HG02884 (cell line): ENCODE results near the gene FXYD7.
"Not testable (repeated sequence)": the region's sequence is repeated elsewhere in the genome, so short reads cannot be mapped to it uniquely, and the experiment has no call there.

Source experiments
- ATAC-seq: cut with Tn5 transposase; IDR thresholded peaks from one replicate; pipeline ENCODE4 v1.9.1; 2021; ENCODE audit warnings: mild to moderate bottlenecking, moderate library complexity; ENCODE audit not compliant: unreplicated experiment

Gene FXYD7

GRCh38 chr19:35142606-35143230 lies 337 bp upstream of the FXYD7 start:
- ATAC-seq = no peak

DNA sequence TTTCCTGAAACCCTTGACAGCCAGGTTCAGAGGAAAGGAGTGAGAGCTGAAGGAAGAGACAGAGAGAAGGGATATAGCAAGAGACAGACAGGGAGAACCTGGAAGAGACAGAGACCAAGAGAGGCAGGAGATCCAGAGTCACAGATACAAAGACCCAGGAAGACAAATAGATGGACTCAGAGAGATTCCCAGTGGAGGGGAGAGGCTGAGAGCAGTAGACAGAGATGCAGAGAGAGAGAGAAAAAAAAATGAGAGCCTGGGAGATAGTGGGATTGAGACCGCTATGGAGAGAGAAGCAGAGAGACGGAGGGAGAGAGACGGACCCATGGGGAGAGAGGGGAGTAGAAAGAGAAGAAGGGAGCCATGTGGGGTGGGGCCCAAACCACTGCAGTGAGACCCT lies 763 bp downstream of the FXYD7 start:
- no peak for ATAC-seq

DNA sequence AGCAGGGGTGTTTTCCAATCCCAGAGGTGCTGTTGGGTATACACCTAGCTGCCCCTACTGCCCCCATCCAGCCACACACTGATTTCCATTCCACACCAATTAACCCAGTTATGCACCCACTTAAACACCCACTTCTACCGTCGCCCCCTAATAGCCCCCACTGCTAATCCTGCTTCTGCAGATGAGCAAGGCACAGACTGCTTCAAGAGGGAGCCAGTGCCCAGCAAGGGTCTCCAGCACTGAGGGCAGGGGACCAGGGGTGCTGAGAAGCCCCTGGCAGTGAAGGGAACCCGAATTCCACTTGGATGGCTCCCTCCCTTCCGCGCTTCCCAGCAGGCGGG lies 1.2 kb downstream of the FXYD7 start:
- ATAC-seq = no peak

GRCh38 chr19:35144600-35145436 lies 1.8 kb downstream of the FXYD7 start:
- ATAC-seq = no peak

DNA sequence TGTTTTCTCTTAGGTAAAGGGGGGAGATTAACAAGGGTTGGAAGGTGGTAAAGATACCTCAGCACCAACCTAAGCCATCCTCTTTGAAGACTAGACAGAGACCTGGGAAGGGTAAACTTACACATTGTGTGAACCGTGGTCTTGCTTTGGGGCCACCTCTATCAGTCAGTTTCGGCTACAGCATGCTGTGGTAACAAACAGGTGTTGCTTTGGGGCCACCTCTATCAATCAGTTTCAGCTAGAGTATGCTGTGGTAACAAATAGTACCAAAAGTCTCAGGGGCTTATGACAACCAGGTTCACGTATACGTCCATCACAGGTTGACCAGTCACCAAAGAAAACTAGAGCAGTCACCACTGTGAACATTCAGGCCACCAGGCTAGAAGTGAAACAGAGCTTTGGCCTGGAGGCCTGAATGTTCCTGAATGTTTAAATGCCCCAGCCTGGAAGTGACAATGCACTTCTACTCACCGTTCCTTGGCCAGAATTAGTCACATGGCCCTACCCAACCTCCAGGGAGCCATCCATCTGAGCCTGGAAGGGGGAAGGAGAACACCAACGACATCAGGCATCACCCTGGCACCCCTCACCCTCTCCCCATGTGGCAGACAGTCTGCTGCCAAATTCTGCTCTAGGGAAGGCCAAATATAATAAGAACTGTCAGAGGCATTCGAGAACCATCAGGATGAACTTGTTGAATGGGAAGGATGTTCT lies 3.8 kb downstream of the FXYD7 start:
- ATAC-seq = no peak

GRCh38 chr19:35149463-35149862 lies 6.4 kb downstream of the FXYD7 start:
- ATAC-seq = no peak

DNA sequence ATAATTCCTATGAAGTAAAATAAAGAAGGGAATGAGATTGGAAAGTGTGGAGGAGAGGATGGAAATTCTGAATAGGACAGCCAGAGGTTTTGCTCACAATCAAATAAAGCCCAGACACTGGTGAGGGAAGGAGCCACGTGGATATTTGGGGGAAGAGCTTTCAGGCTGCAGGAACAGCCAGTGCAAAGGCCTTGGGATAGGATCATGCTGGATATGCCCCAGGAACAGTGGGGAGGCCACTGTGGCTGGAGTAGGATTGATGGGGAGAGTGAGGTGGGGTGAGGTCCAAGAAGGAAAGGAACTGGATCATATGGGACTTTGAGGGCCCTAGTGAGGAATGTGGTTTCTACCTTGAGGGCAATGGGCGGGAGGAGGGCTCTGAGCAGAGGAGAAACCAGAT lies 7.4 kb downstream of the FXYD7 start:
- ATAC-seq = no peak

DNA sequence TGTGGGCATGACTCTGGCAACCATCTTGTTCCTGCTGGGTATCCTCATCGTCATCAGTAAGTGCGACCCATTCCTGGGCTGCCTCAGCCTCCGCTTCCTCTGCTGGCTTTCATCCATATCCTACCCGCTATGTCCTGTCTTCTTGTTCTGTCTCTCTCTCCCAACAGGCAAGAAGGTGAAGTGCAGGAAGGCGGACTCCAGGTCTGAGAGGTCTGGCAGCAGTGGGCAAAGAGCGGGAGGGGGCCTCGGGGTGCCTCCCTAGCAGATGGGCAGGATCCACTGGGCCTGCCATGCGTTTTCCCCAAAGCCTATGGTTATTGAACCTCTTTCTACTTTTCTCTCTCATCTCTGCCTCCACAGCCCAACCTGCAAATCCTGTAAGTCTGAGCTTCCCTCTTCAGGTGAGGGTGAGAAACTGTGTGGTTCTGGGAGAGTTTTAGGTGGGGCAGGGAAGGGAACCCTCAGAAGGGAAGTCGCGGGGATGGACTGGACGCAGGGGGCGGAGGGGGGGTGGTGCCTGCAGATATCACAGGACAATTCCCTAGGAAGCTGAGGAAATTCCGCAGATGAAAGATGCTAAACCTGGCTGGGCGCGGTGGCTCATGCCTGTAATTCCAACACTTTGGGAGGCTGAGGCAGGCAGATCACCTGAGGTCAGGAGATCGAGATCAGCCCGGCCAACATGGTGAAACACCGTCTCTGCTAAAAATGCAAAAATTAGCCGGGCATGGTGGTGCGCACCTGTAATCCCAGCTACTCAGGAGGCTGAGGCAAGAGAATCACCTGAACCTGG lies 8.4 kb downstream of the FXYD7 start:
- ATAC-seq = no peak

GRCh38 chr19:35153129-35153522 lies 10.1 kb downstream of the FXYD7 start:
- not testable (repeated sequence) for ATAC-seq

DNA sequence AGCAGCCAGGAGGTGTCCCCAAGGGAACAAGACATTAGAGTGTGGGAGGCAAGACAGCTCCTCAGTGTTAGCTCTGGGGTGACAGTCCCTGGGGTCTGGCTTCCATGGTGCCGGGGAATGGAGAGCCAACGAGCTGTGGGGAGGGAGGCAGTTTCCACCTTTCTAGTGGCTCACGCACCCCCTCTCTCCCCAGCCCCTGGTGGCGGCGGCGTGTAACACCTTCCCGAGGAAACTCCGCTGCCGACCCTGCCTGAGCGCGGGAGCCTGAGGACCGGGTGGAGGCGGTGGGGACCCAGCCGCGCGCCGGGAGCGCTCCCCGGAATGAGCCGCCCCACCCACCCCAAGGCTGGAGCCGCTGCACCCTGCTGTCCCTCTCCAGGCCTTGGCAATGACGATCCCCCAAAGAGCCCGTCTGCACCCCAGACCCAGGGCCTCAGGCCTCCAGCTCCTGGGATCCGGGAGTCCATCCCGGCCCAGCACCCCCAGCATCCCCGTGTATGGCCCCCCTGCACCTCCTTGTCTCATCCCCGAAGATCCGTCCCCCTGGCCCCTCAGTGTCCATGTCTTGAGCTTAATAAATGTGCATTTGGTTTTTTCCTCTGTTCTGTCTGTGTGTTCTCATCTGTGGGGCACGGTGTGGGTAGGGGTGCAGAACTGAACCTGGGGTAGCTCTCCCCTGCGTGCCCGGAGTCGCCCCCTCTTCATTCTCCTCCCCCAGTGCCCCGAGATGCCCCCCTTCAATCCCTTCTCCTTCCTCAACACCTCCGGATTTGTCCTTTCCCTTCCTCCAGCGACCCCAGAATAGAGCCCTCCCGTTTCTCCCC lies 10.9 kb downstream of the FXYD7 start:
- ATAC-seq = no peak

GRCh38 chr19:35154525-35155406 lies 11.7 kb downstream of the FXYD7 start, which contains the start of gene FXYD5:
Gene FXYD5, plus strand, starts transcription at chr19:35154735. Its CDS starts 816 bp downstream, at chr19:35155551.
- ATAC-seq = no peak

DNA sequence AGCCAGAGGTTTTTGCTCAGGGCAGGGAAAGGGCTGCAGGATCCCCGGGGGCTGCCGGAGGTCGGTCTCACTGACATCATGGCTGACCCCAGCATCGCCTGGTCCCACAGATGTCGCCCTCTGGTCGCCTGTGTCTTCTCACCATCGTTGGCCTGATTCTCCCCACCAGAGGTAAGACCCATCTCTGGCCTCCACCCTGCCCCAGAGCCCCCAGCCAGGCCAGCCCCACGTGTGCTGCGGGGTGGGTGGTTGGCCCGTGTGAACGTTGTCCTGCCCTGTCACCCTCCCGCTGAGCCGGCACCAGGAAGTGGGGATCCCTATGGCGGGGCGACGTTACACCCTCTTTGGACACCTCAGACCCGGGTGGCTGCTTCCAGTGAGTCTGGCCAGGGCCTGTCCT lies 12.4 kb downstream of the FXYD7 start:
- no peak for ATAC-seq

DNA sequence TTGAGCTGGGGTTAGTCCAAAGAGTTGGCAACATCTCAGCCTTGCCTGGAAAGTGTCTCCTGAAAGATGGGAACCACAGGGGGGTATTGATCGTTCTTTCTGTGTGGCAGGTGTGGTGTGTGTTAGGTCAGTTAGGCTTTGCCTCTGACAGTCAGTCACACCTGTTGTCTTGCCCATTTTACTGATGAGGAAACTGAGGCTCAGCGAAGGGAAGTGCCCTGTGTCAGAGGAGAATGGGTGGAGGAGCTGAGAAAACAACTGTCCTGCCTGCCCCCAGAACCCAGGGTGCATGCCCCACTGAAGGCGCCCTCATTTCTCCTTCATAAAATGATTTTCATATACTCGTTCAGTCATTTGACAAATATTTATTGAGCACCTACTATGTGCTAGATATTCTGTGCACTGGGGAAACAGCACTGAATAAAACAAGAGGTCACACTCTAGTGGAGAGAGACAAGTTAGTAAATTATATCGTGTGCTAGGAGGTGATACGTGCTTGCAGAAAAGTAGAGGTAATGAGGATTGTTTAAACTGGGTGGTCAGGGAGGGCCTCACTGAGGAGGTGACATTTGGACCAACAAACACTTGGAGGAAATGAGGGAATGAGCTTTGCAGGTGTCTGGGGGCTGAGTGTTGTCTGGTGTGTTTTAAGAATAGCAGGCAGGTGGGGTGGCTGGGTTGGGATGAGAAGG lies 13.1 kb downstream of the FXYD7 start:
- no peak for ATAC-seq

- ATAC-seq = no peak
Measured at GRCh38 chr19:35156673-35157014, 13.6 kb downstream of the FXYD7 start.

- ATAC-seq = no peak
Measured at GRCh38 chr19:35157431-35157830, 14.4 kb downstream of the FXYD7 start.

- ATAC-seq = no peak
Measured at GRCh38 chr19:35159606-35160005, 16.6 kb downstream of the FXYD7 start.

DNA sequence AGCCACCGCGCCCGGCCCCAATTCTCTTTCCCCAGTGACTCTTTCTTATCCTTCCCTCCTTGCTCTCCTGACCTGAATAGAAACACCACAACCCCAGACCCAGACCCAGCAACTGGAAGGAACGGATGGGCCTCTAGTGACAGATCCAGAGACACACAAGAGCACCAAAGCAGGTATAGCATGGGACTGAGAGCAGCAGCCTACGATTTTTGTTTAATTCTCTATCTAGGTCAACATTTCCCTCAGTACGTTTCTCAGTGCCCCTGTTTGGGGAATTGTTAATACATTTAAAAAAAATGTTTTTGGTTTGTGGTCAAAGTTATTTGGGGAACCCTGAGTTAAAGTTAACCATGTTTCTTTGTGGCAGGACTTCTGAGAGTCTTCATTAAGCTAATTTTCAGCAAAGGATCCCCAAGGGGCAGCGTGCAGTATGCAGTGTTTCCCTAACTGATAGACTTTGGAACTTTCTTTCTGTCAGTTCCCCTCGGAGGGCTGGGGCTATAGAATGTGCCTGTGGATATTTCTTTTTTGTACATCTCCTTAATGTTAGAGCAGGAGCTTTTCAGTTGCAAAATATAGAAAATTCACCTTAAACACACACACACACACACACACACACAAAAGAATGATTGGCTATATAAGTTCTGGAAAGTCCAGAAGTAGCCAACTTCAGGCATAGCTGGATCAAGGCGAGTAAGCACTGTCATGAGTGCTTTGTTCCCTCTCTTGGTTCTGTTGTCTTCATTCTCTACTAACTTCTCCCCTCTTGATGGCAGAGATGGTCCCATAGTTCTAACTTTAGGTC lies 17.8 kb downstream of the FXYD7 start:
- ATAC-seq = no peak

DNA sequence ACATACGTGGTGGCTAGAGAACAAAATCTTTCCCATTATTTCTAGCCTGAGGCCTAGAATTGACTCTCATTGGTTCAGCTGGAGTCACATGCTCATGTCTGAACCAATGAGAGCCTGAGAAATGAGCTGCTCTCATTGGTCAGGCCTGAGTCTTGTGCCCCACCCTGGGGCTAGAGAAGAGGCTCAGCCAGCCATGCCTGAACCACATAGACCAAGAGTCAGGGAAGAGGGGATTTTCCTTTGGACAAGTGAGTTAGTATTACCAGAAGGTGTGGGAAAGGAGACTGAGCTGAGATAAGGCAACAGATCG lies 18.3 kb downstream of the FXYD7 start:
- no peak for ATAC-seq
